Measurements from ENCODE around the gene ACOT7.

- no peak for TF ChIP-seq FOXK1 (CRISPR knock-in tag; IDR thresholded peaks at IDR 0.05)
- TF ChIP-seq, protein P1, sequence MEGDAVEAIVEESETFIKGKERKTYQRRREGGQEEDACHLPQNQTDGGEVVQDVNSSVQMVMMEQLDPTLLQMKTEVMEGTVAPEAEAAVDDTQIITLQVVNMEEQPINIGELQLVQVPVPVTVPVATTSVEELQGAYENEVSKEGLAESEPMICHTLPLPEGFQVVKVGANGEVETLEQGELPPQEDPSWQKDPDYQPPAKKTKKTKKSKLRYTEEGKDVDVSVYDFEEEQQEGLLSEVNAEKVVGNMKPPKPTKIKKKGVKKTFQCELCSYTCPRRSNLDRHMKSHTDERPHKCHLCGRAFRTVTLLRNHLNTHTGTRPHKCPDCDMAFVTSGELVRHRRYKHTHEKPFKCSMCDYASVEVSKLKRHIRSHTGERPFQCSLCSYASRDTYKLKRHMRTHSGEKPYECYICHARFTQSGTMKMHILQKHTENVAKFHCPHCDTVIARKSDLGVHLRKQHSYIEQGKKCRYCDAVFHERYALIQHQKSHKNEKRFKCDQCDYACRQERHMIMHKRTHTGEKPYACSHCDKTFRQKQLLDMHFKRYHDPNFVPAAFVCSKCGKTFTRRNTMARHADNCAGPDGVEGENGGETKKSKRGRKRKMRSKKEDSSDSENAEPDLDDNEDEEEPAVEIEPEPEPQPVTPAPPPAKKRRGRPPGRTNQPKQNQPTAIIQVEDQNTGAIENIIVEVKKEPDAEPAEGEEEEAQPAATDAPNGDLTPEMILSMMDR (IDR thresholded peaks at IDR 0.05) = no peak
- TF ChIP-seq, protein P2, sequence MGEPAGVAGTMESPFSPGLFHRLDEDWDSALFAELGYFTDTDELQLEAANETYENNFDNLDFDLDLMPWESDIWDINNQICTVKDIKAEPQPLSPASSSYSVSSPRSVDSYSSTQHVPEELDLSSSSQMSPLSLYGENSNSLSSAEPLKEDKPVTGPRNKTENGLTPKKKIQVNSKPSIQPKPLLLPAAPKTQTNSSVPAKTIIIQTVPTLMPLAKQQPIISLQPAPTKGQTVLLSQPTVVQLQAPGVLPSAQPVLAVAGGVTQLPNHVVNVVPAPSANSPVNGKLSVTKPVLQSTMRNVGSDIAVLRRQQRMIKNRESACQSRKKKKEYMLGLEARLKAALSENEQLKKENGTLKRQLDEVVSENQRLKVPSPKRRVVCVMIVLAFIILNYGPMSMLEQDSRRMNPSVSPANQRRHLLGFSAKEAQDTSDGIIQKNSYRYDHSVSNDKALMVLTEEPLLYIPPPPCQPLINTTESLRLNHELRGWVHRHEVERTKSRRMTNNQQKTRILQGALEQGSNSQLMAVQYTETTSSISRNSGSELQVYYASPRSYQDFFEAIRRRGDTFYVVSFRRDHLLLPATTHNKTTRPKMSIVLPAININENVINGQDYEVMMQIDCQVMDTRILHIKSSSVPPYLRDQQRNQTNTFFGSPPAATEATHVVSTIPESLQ (CRISPR knock-in tag; IDR thresholded peaks at IDR 0.05) = no peak
- TF ChIP-seq NR2C2 (CRISPR knock-in tag; IDR thresholded peaks at IDR 0.05) = no peak
- no peak for TF ChIP-seq IRF2 (CRISPR knock-in tag; IDR thresholded peaks at IDR 0.05; ENCODE audit: borderline replicate concordance, low read depth)
- TF ChIP-seq ESRRA (CRISPR knock-in tag; IDR thresholded peaks at IDR 0.05; ENCODE audit: borderline replicate concordance) = no peak
- no peak for TF ChIP-seq ERG (CRISPR knock-in tag; IDR thresholded peaks at IDR 0.05)
- TF ChIP-seq, protein P3, sequence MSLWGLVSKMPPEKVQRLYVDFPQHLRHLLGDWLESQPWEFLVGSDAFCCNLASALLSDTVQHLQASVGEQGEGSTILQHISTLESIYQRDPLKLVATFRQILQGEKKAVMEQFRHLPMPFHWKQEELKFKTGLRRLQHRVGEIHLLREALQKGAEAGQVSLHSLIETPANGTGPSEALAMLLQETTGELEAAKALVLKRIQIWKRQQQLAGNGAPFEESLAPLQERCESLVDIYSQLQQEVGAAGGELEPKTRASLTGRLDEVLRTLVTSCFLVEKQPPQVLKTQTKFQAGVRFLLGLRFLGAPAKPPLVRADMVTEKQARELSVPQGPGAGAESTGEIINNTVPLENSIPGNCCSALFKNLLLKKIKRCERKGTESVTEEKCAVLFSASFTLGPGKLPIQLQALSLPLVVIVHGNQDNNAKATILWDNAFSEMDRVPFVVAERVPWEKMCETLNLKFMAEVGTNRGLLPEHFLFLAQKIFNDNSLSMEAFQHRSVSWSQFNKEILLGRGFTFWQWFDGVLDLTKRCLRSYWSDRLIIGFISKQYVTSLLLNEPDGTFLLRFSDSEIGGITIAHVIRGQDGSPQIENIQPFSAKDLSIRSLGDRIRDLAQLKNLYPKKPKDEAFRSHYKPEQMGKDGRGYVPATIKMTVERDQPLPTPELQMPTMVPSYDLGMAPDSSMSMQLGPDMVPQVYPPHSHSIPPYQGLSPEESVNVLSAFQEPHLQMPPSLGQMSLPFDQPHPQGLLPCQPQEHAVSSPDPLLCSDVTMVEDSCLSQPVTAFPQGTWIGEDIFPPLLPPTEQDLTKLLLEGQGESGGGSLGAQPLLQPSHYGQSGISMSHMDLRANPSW (CRISPR knock-in tag; conservative IDR thresholded peaks at IDR 0.05; ENCODE audit: low read depth) = no peak
- no peak for TF ChIP-seq ZNF317 (CRISPR knock-in tag; IDR thresholded peaks at IDR 0.05; ENCODE audit: borderline replicate concordance, low read depth)
- no peak for TF ChIP-seq JUN (CRISPR knock-in tag; IDR thresholded peaks at IDR 0.05)
These were observed 133.1 kb downstream of the ACOT7 start for GRCh38 chr1:6260433-6260934.
